Astrocyte of the spinal cord (primary cell): Measurements from ENCODE around the gene PLEKHG4.

Experiments
- DNase-seq: peaks from one replicate; pipeline ENCODE4 v3.0.0; 2011; ENCODE audit warnings: low read depth, low spot score
- H3K4me3 ChIP-seq: 2 replicates; pipeline ENCODE4 v1.5.1; 2011; ENCODE audit warnings: low read depth, mild to moderate bottlenecking, low read length, moderate library complexity
- in situ Hi-C: cut with HindIII; loops from 2 replicates; pipeline ENCODE4 v1.10.0; 2017; ENCODE audit warnings: low sequenced_read_pairs
- TF ChIP-seq, protein P1 (sequence below): IDR thresholded peaks from 2 replicates; pipeline ENCODE4 v1.5.1; 2012; ENCODE audit warnings: low read depth, mild to moderate bottlenecking, low read length, inconsistent platforms

Gene PLEKHG4

DNA sequence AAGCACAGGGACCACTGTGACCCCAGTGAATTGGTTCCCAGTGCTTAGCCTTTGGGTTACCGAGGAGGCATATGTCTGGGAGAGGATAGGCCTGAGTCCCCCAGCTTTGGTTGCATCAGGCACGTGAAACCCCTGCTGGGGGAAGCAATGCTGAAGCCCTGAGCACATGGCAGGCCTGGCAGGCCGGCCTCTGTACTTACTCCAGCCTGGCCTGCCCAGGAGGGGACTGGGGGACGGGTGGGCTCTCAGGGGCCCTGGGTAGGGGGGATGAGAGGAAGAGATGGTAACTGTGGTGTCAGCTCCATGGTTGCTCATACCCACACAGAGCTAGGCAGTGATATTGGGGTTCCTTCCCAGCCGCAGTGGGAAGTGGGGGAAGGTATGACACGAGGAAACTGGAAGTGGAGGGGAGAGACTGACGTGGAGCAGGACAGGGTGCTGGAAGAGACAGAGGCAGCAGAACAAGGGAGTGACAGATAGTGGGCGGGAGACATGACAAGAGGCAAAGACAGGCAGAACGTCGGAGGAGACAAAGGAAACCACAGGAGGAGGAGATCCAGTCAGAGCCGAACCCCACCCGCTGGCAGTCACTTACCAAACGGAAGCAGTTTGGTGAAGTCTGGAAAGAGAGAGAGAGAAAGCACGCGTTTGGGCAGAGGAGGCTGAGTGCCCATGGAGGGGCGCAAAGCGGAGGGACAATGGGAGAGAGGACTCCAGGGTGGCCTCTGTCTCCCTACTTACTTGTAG lies 43.3 kb upstream of the PLEKHG4 start:
- H3K4me3 ChIP-seq, result no peak overlapping the region
- DNase-seq, result no peak

DNA sequence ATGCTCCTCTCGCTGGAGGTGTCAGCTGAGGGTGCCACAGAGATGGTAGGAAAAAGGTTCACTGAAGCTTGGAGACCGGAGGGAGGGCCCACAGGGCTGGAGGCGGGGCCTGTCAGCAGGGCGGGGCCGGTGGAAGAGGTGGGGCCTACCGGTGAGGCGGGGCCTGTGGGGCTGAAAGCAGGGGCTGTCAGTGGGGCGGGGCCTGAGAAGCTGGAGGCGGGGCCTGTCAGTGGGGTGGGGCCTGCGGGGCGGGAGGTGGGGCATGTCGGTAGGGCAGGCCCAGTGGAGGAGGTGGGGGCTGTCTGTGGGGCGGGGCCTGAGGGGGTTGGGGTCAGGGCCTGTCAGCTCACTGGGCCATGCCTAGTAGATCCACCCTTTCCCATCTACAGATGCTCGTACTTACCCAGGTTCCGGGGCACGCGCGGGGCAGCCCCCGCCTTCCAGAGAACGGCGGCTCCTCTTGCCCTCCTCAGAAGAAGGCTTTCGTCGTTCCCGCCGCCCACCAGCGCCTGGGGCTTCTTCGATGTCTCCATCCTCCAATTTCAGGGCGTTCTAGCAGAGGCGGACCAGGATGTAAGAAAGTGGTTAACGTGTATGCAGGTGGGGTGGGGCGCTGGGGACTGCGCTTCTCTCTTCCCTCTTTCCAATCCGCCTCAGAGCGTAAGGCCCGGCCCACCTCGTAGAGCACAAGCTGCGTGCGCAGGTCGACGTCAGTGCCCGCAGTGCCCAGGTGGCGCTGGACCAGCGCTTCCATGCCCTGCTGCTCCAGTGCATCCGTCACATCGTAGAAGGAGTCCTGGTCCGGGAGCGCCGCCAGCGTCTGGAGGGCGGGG lies 42.6 kb upstream of the PLEKHG4 start:
- DNase-seq, result peak; percentile 67
- in situ Hi-C loops, result no loop called here
- TF ChIP-seq, protein P1, sequence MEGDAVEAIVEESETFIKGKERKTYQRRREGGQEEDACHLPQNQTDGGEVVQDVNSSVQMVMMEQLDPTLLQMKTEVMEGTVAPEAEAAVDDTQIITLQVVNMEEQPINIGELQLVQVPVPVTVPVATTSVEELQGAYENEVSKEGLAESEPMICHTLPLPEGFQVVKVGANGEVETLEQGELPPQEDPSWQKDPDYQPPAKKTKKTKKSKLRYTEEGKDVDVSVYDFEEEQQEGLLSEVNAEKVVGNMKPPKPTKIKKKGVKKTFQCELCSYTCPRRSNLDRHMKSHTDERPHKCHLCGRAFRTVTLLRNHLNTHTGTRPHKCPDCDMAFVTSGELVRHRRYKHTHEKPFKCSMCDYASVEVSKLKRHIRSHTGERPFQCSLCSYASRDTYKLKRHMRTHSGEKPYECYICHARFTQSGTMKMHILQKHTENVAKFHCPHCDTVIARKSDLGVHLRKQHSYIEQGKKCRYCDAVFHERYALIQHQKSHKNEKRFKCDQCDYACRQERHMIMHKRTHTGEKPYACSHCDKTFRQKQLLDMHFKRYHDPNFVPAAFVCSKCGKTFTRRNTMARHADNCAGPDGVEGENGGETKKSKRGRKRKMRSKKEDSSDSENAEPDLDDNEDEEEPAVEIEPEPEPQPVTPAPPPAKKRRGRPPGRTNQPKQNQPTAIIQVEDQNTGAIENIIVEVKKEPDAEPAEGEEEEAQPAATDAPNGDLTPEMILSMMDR, result no peak
- H3K4me3 ChIP-seq, result no peak overlapping the region

More for the DNA sequence above, 43.3 kb upstream of the PLEKHG4 start:
- in situ Hi-C loops, result no loop called here
- TF ChIP-seq, protein P1, result no peak

GRCh38 chr16:67237396-67238277 lies 41.7 kb upstream of the PLEKHG4 start:
- TF ChIP-seq, protein P1, result no peak
- no peak for DNase-seq
- in situ Hi-C loops, result no loop called here
- H3K4me3 ChIP-seq, result no peak overlapping the region

GRCh38 chr16:67238278-67238575 lies 41.1 kb upstream of the PLEKHG4 start:
- no peak for DNase-seq
- in situ Hi-C loops, result no loop called here
- TF ChIP-seq, protein P1, result no peak
- H3K4me3 ChIP-seq, result no peak overlapping the region

- no peak overlapping the region for H3K4me3 ChIP-seq
- TF ChIP-seq, protein P1, result no peak
- in situ Hi-C loops, result no loop called here
- DNase-seq, result no peak
Observed at GRCh38 chr16:67238806-67239470, 40.4 kb upstream of the PLEKHG4 start.

- in situ Hi-C loops, result no loop called here
- no peak for DNase-seq
- no peak overlapping the region for H3K4me3 ChIP-seq
- TF ChIP-seq, protein P1, result no peak
Observed at GRCh38 chr16:67240506-67240905, 38.8 kb upstream of the PLEKHG4 start.
